GM12878 (cell line): ENCODE data around the gene SIL1. TPM values are rescaled to one million over a fixed set of nuclear protein-coding genes. Genes with fewer than 3 reads are reported as not detected.

Experiments
- ATAC-seq: fragments of 200-7000 bp; cut with Tn5 transposase; 3 replicates; pipeline ENCODE4 v1.9.1; 2020; ENCODE audit warnings: mild to moderate bottlenecking, moderate library complexity
- BruUV-seq: library from RNA; stranded (reverse); fragments of 400-500 nt; replicated peaks from 2 replicates; lab custom pipeline; 2021; lab: Mats Ljungman, UMichigan
- CTCF ChIA-PET: fragments of 300-600 bp; sonication (Branson Sonifier 250); formaldehyde crosslinking; extraction: SDS; loops from one replicate; lab custom pipeline; 2021; ENCODE audit warnings: inconsistent platforms; lab: Yijun Ruan, JAX
- POLR2A ChIA-PET: fragments of 350-600 bp; formaldehyde crosslinking; extraction: SDS; loops from one replicate; lab custom pipeline; 2021; ENCODE audit warnings: inconsistent platforms; lab: Charles Lee
- RAD21 ChIA-PET: fragments of 300-600 bp; sonication (Branson Sonifier 250); formaldehyde crosslinking; loops from one replicate; lab custom pipeline; 2023; ENCODE audit warnings: antibody characterized with exemption; ENCODE audit not compliant: unreplicated experiment; lab: Charles Lee
- SMC1A ChIA-PET: fragments of 300-600 bp; sonication (Branson Sonifier 250); formaldehyde crosslinking; loops from one replicate; lab custom pipeline; 2023; ENCODE audit not compliant: unreplicated experiment, uncharacterized antibody; lab: Charles Lee
- DNase-seq: peaks from one replicate; pipeline ENCODE4 v3.0.0-alpha.2; 2011; ENCODE audit warnings: low read depth, low spot score
- FAIRE-seq: peaks from 3 replicates; lab custom pipeline; 2011; peaks lifted over from hg19 to GRCh38; lab: Jason Lieb, UNC
- H2AFZ ChIP-seq: 2 replicates; pipeline ENCODE4 v1.6.0; 2011; ENCODE audit warnings: low read depth, low read length, control low read depth; ENCODE audit not compliant: control insufficient read depth
- H3K27ac ChIP-seq: 2 replicates; pipeline ENCODE4 v1.5.1; 2011; ENCODE audit warnings: control low read depth; ENCODE audit not compliant: control insufficient read depth, insufficient read depth
- H3K27me3 ChIP-seq, 2 experiments: replicated peaks in 1 of 2; 2 replicates each; pipeline versions ENCODE4 v1.6.0 to v1.6.1; 2011; ENCODE audit warnings: low read length in 1 of 2; ENCODE audit not compliant: control insufficient read depth in 2 of 2, insufficient read depth in 2 of 2
- H3K36me3 ChIP-seq, 2 experiments: 2 replicates each; pipeline ENCODE4 v1.5.1; 2011; ENCODE audit warnings: low read length in 1 of 2; ENCODE audit not compliant: control insufficient read depth in 2 of 2, insufficient read depth in 2 of 2
- H3K4me1 ChIP-seq: 2 replicates; pipeline ENCODE4 v1.6.1; 2011; ENCODE audit warnings: mild to moderate bottlenecking, low read length, moderate library complexity, mixed read lengths; ENCODE audit not compliant: control insufficient read depth, insufficient read depth
- H3K4me2 ChIP-seq: 2 replicates; pipeline ENCODE4 v1.6.0; 2011; ENCODE audit warnings: control low read depth; ENCODE audit not compliant: control insufficient read depth, insufficient read depth
- H3K4me3 ChIP-seq: fragments of 200-600 bp; sonication (generic); 2 replicates; pipeline ENCODE4 v1.5.1; 2016
- H3K79me2 ChIP-seq: 2 replicates; pipeline ENCODE4 v1.6.0; 2011; ENCODE audit warnings: low read length; ENCODE audit not compliant: control insufficient read depth, insufficient read depth
- H3K9ac ChIP-seq: 2 replicates; pipeline ENCODE4 v1.8.0; 2011; ENCODE audit warnings: low read length, control low read depth, mixed read lengths; ENCODE audit not compliant: control insufficient read depth, insufficient read depth
- H3K9me3 ChIP-seq: replicated peaks from 3 replicates; pipeline ENCODE4 v1.5.1; 2011; ENCODE audit warnings: mild to moderate bottlenecking, low read length; ENCODE audit not compliant: control insufficient read depth, insufficient read depth
- H4K20me1 ChIP-seq: 2 replicates; pipeline ENCODE4 v1.6.0; 2011; ENCODE audit not compliant: control insufficient read depth, insufficient read depth
- ATF3 ChIP-seq: IDR thresholded peaks from 2 replicates; pipeline ENCODE4 v1.6.1; 2011; ENCODE audit warnings: low read depth, mild to moderate bottlenecking, low read length, moderate library complexity, borderline replicate concordance; ENCODE audit errors: extremely low read depth
- BCL3 ChIP-seq: IDR thresholded peaks from 2 replicates; pipeline ENCODE4 v1.6.1; 2011; ENCODE audit warnings: borderline replicate concordance, low read depth, mild to moderate bottlenecking, moderate library complexity, low read length; ENCODE audit not compliant: insufficient read depth, poor library complexity, severe bottlenecking
- BRCA1 ChIP-seq: IDR thresholded peaks from 2 replicates; pipeline ENCODE4 v1.6.1; 2011; ENCODE audit warnings: low read depth, low read length, improper control_type of control experiment
- EP300 ChIP-seq, 2 experiments: fragments of 150-350 bp in 1 of 2; IDR thresholded peaks; 2 replicates each; pipeline ENCODE4 v1.6.1; 2011 to 2012; ENCODE audit warnings: low read depth in 2 of 2, low read length in 2 of 2, borderline replicate concordance in 1 of 2, improper control_type of control experiment in 1 of 2, inconsistent platforms in 1 of 2; ENCODE audit not compliant: control insufficient read depth in 1 of 2
- HDAC2 ChIP-seq: fragments of 200-600 bp; sonication (generic); IDR thresholded peaks from 2 replicates; pipeline ENCODE4 v1.6.1; 2017
- MEF2B ChIP-seq: fragments of 450-650 bp; IDR thresholded peaks from 2 replicates; pipeline ENCODE4 v1.6.1; 2018; ENCODE audit warnings: mild to moderate bottlenecking, moderate library complexity; ENCODE audit not compliant: partially characterized antibody, poor library complexity, severe bottlenecking
- MYC ChIP-seq: IDR thresholded peaks from 2 replicates; pipeline ENCODE4 v1.6.1; 2011; ENCODE audit warnings: mild to moderate bottlenecking, low read length, moderate library complexity, inconsistent platforms; ENCODE audit not compliant: insufficient read depth, insufficient replicate concordance, insufficient read length, severe bottlenecking
- NFXL1 ChIP-seq: fragments of 450-650 bp; IDR thresholded peaks from 2 replicates; pipeline ENCODE4 v1.6.1; 2017; ENCODE audit warnings: antibody characterized with exemption, mild to moderate bottlenecking, borderline replicate concordance
- NR2F1 ChIP-seq: fragments of 450-650 bp; conservative IDR thresholded peaks from 2 replicates; pipeline ENCODE4 v1.6.1; 2017; ENCODE audit warnings: mild to moderate bottlenecking
- SREBF2 ChIP-seq: IDR thresholded peaks from 2 replicates; pipeline ENCODE4 v1.6.1; 2012; ENCODE audit warnings: mild to moderate bottlenecking, low read length
- YY1 ChIP-seq: IDR thresholded peaks from 2 replicates; pipeline ENCODE4 v1.6.1; 2011; ENCODE audit warnings: low read depth, mild to moderate bottlenecking, low read length
- ZBTB4 ChIP-seq: fragments of 450-650 bp; formaldehyde crosslinking; IDR thresholded peaks from 2 replicates; pipeline ENCODE4 v1.4.0; 2022; ENCODE audit warnings: mild to moderate bottlenecking, moderate library complexity
- WGBS: methylation state at CpG from one replicate; pipeline ENCODE4 v1.1.6; 2016; ENCODE audit warnings: low lambda C conversion rate; ENCODE audit not compliant: insufficient replicate concordance, insufficient coverage; ENCODE audit errors: missing lambda C conversion rate; 5-methylcytosine and 5-hydroxymethylcytosine counted together
- in situ Hi-C: fragments of 300-500 bp; cut with MboI; formaldehyde crosslinking; loops from 9 replicates; pipeline ENCODE4 v1.14.3; 2018; ENCODE audit warnings: mixed read lengths
- intact Hi-C: fragments of 100-400 bp; cut with micrococcal nuclease; formaldehyde crosslinking; loops from one replicate; pipeline ENCODE4 v1.14.2; 2022; ENCODE audit not compliant: unreplicated experiment
- polyA plus RNA-seq, 11 experiments: library from polyadenylated mRNA; depleted of rRNA in 4 of 11; unstranded in 6 of 11; stranded (reverse) in 5 of 11; fragments of >200 nt; fragmentation: Nextera tagmentation in 4 of 11; fragmentation: Illumina TruSeq in 1 of 11; extraction: Ambion mirVana in 4 of 11; extraction: Trizol in 1 of 11; gene quantifications; 1 replicate in 1 of 11; 2 replicates in 10 of 11; pipeline versions ENCODE4 v1.2.1 to v1.2.3, GENCODE V29; 2011 to 2016; ENCODE audit warnings: inconsistent platforms in 2 of 11, missing spikeins in 2 of 11, low read depth in 1 of 11
- total RNA-seq, 4 experiments: library from RNA; depleted of rRNA in 3 of 4; stranded (reverse); fragments of >200 nt in 3 of 4; fragmentation: Illumina TruSeq in 1 of 4; extraction: Trizol in 1 of 4; gene quantifications; 2 replicates each; pipeline versions ENCODE4 v1.2.1 to v1.2.3, GENCODE V29; 2013 to 2021

The SIL1 gene
- total and polyA plus RNA-seq, 10 of the 15 experiments (the other 5 are each of a cell fraction or from before 2014, with no cell fraction given) = 4.1 to 49.8 (median 29.4) TPM

- Histone ChIP-seq H3K9me3 (no peaks in the 10 kb centered on the region), H4K20me1 (no peaks in the 10 kb centered on the region), H3K27me3 (no peaks in the 10 kb centered on the region), H2AFZ (no peak overlapping the region), H3K4me1 (no peaks in the 10 kb centered on the region), H3K36me3 (peaks cover 27 to 30% of the 10 kb centered on the region in 2 experiments), H3K9ac (no peak overlapping the region), H3K4me2 (no peak overlapping the region), H3K79me2 (no peaks in the 10 kb centered on the region), H3K27ac (no peak overlapping the region), H3K4me3 (no peak overlapping the region)
- ChIA-PET SMC1A (no interaction called here), CTCF (interaction anchor here (0.6 kb wide), 1 partner anchor 32 kb away, joined by 3 read pairs; no protein-coding TSS in a partner anchor), RAD21 (no interaction called here), POLR2A (no interaction called here)
- BruUV-seq = no TSS peak
- no peak for DNase-seq
- TF ChIP-seq HDAC2 (no peak), BCL3 (no peak), YY1 (no peak), ZBTB4 (CRISPR knock-in tag) (no peak), BRCA1 (no peak), MYC (no peak), MEF2B (no peak), SREBF2 (no peak), NR2F1 (no peak), ATF3 (no peak), NFXL1 (no peak), EP300 (IDR thresholded peaks at IDR 0.05; ENCODE audit: borderline replicate concordance in 1 of 2, control insufficient read depth in 1 of 2, low read depth in 2 of 2, low read length in 2 of 2) (no peak)
- ATAC-seq = no peak
- WGBS = 98% methylated on average over 4 of the region's 4 CpGs
- in situ Hi-C loops = no loop called here
- FAIRE-seq = no peak
- intact Hi-C loops = no loop called here
Observed at GRCh38 chr5:138929571-138929955, 268.6 kb downstream of the SIL1 start.
